Measurements from ENCODE around the gene RPL21. TPM values are rescaled to one million over a fixed set of nuclear protein-coding genes. Genes with fewer than 3 reads are reported as not detected.
"Not testable (repeated sequence)": the region's sequence is repeated elsewhere in the genome, so short reads cannot be mapped to it uniquely, and the experiment has no call there.

The RPL21 gene
- 1,000 to 10,000 TPM in 1 of 3 donors, 100 to 1,000 TPM in 2; 720 to 1,049 (median 966) TPM for polyA plus RNA-seq (ENCODE audit: insufficient read length in 3 of 3)
- long read RNA-seq, donor 1, transcript RPL21-202 (6 exons, 815 nt) = major isoform, 23 of 31 reads
- long read RNA-seq, donor 1, partial matches to known transcripts = 0 of 31 reads
- long read RNA-seq, donor 1, other reads (novel, unspliced or antisense) = 0 of 31 reads
- long read RNA-seq, donor 2, transcript RPL21-202 (6 exons, 815 nt) = major isoform, 13 of 16 reads
- long read RNA-seq, donor 2, partial matches to known transcripts = 0 of 16 reads
- long read RNA-seq, donor 2, other reads (novel, unspliced or antisense) = 0 of 16 reads
- long read RNA-seq, donor 3, transcript RPL21-201 (6 exons, 616 nt) = minor isoform, 6 of 51 reads
- long read RNA-seq, donor 3, transcript RPL21-202 (6 exons, 815 nt) = major isoform, 30 of 51 reads
- long read RNA-seq, donor 3, partial matches to known transcripts = 8 of 51 reads
- long read RNA-seq, donor 3, other reads (novel, unspliced or antisense) = 0 of 51 reads
- long read RNA-seq, donor 4, transcript RPL21-202 (6 exons, 815 nt) = major isoform, 17 of 30 reads
- long read RNA-seq, donor 4, partial matches to known transcripts = 0 of 30 reads
- long read RNA-seq, donor 4, other reads (novel, unspliced or antisense) = 0 of 30 reads
- long read RNA-seq, donor 5 = 0 reads
- long read RNA-seq, donor 6, transcript RPL21-209 (3 exons, 675 nt) = minor isoform, 10 of 42 reads
- long read RNA-seq, donor 6, transcript RPL21-202 (6 exons, 815 nt) = major isoform, 20 of 42 reads
- long read RNA-seq, donor 6, partial matches to known transcripts = 8 of 42 reads
- long read RNA-seq, donor 6, other reads (novel, unspliced or antisense) = 0 of 42 reads
- long read RNA-seq, donor 7, transcript RPL21-202 (6 exons, 815 nt) = major isoform, 35 of 43 reads
- long read RNA-seq, donor 7, partial matches to known transcripts = 0 of 43 reads
- long read RNA-seq, donor 7, other reads (novel, unspliced or antisense) = 0 of 43 reads
- long read RNA-seq, donor 8, transcript RPL21-209 (3 exons, 675 nt) = minor isoform, 8 of 101 reads
- long read RNA-seq, donor 8, transcript RPL21-201 (6 exons, 616 nt) = minor isoform, 5 of 101 reads
- long read RNA-seq, donor 8, transcript RPL21-202 (6 exons, 815 nt) = major isoform, 63 of 101 reads
- long read RNA-seq, donor 8, partial matches to known transcripts = 16 of 101 reads
- long read RNA-seq, donor 8, other reads (novel, unspliced or antisense) = 0 of 101 reads
- long read RNA-seq, donor 9, transcript RPL21-202 (6 exons, 815 nt) = major isoform, 19 of 29 reads
- long read RNA-seq, donor 9, partial matches to known transcripts = 0 of 29 reads
- long read RNA-seq, donor 9, other reads (novel, unspliced or antisense) = 0 of 29 reads
- long read RNA-seq, donor 10, transcript RPL21-202 (6 exons, 815 nt) = major isoform, 23 of 30 reads
- long read RNA-seq, donor 10, partial matches to known transcripts = 0 of 30 reads
- long read RNA-seq, donor 10, other reads (novel, unspliced or antisense) = 0 of 30 reads
- long read RNA-seq, donor 11, transcript RPL21-201 (6 exons, 616 nt) = minor isoform, 5 of 23 reads
- long read RNA-seq, donor 11, transcript RPL21-202 (6 exons, 815 nt) = major isoform, 15 of 23 reads
- long read RNA-seq, donor 11, partial matches to known transcripts = 0 of 23 reads
- long read RNA-seq, donor 11, other reads (novel, unspliced or antisense) = 0 of 23 reads
- long read RNA-seq, donor 12, transcript RPL21-202 (6 exons, 815 nt) = major isoform, 10 of 18 reads
- long read RNA-seq, donor 12, partial matches to known transcripts = 0 of 18 reads
- long read RNA-seq, donor 12, other reads (novel, unspliced or antisense) = 0 of 18 reads
- long read RNA-seq, donor 13 = 0 reads
- long read RNA-seq, donor 14, transcript RPL21-209 (3 exons, 675 nt) = minor isoform, 5 of 37 reads
- long read RNA-seq, donor 14, transcript RPL21-202 (6 exons, 815 nt) = major isoform, 17 of 37 reads
- long read RNA-seq, donor 14, partial matches to known transcripts = 5 of 37 reads
- long read RNA-seq, donor 14, other reads (novel, unspliced or antisense) = 0 of 37 reads
- long read RNA-seq, donor 15, transcript RPL21-202 (6 exons, 815 nt) = major isoform, 8 of 10 reads
- long read RNA-seq, donor 15, partial matches to known transcripts = 0 of 10 reads
- long read RNA-seq, donor 15, other reads (novel, unspliced or antisense) = 0 of 10 reads
- long read RNA-seq, donor 16, transcript RPL21-209 (3 exons, 675 nt) = minor isoform, 11 of 75 reads
- long read RNA-seq, donor 16, transcript RPL21-203 (6 exons, 806 nt) = minor isoform, 7 of 75 reads
- long read RNA-seq, donor 16, transcript RPL21-202 (6 exons, 815 nt) = major isoform, 38 of 75 reads
- long read RNA-seq, donor 16, partial matches to known transcripts = 6 of 75 reads
- long read RNA-seq, donor 16, other reads (novel, unspliced or antisense) = 0 of 75 reads

- DNase-seq (ENCODE audit: extremely low read depth in 1 of 11, low read depth in 9 of 11, low spot score in 4 of 11) = peak; percentile 92 to 97 (median 96)
These were observed at the start of gene RPL21 for GRCh38 chr13:27251166-27252091. Gene RPL21, plus strand, starts transcription at chr13:27251558. Its CDS starts 2,219 bp downstream, at chr13:27253777.

GRCh38 chr13:27201661-27202060 is 49.7 kb upstream of the RPL21 start:
- DNase-seq (ENCODE audit: extremely low read depth in 1 of 11, low read depth in 9 of 11, low spot score in 4 of 11) = no peak

GRCh38 chr13:27203186-27203585 is 48.2 kb upstream of the RPL21 start:
- DNase-seq (ENCODE audit: extremely low read depth in 1 of 11, low read depth in 9 of 11, low spot score in 4 of 11) = no peak

- no peak for DNase-seq (ENCODE audit: extremely low read depth in 1 of 11, low read depth in 9 of 11, low spot score in 4 of 11)
These were observed 47.5 kb upstream of the RPL21 start for GRCh38 chr13:27203854-27204253.

GRCh38 chr13:27208514-27208913 is 42.8 kb upstream of the RPL21 start:
- no peak for DNase-seq (ENCODE audit: extremely low read depth in 1 of 11, low read depth in 9 of 11, low spot score in 4 of 11)

- no peak for DNase-seq (ENCODE audit: extremely low read depth in 1 of 11, low read depth in 9 of 11, low spot score in 4 of 11)
These were observed 40.1 kb upstream of the RPL21 start for GRCh38 chr13:27211271-27211670.

GRCh38 chr13:27211771-27212364 is 39.5 kb upstream of the RPL21 start:
- DNase-seq (ENCODE audit: extremely low read depth in 1 of 11, low read depth in 9 of 11, low spot score in 4 of 11) = no peak

GRCh38 chr13:27213386-27213785 is 38.0 kb upstream of the RPL21 start:
- not testable (repeated sequence) for DNase-seq (ENCODE audit: extremely low read depth in 1 of 11, low read depth in 9 of 11, low spot score in 4 of 11)

- DNase-seq (ENCODE audit: extremely low read depth in 1 of 11, low read depth in 9 of 11, low spot score in 4 of 11) = not testable (repeated sequence)
These were observed 33.6 kb upstream of the RPL21 start for GRCh38 chr13:27217791-27218190.

- DNase-seq (ENCODE audit: extremely low read depth in 1 of 11, low read depth in 9 of 11, low spot score in 4 of 11) = not testable (repeated sequence)
These were observed 32.5 kb upstream of the RPL21 start for GRCh38 chr13:27218861-27219260.

GRCh38 chr13:27219611-27220010 is 31.7 kb upstream of the RPL21 start:
- no peak for DNase-seq (ENCODE audit: extremely low read depth in 1 of 11, low read depth in 9 of 11, low spot score in 4 of 11)

- DNase-seq (ENCODE audit: extremely low read depth in 1 of 11, low read depth in 9 of 11, low spot score in 4 of 11) = not testable (repeated sequence)
These were observed 29.3 kb upstream of the RPL21 start for GRCh38 chr13:27222100-27222499.

- DNase-seq (ENCODE audit: extremely low read depth in 1 of 11, low read depth in 9 of 11, low spot score in 4 of 11) = no peak
These were observed 24.4 kb upstream of the RPL21 start for GRCh38 chr13:27226991-27227390.

GRCh38 chr13:27228131-27228530 is 23.2 kb upstream of the RPL21 start:
- DNase-seq (ENCODE audit: extremely low read depth in 1 of 11, low read depth in 9 of 11, low spot score in 4 of 11) = no peak

- no peak for DNase-seq (ENCODE audit: extremely low read depth in 1 of 11, low read depth in 9 of 11, low spot score in 4 of 11)
These were observed 21.7 kb upstream of the RPL21 start for GRCh38 chr13:27229642-27230041.
